Measurements from ENCODE around the gene PTPRS.

The PTPRS gene

DNA sequence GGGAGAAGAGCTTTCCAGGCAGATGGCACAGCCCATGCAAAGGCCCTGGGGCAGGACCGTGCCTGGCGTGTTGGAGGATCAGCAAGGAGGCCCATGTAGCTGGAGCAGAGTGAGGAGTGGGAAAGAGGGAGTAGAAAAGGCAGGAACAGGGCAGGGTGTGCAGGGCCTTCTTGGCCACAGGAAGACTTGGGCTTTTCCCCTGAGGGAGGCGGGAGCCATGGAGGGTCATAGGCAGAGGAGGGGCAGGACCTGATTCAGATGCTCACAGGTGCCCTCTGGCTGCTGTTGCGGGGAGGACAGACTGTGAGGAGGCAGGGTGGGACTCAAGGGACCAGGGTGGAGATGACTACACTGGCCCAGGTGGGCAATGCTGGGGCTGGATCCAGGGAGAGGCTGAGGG lies 13.8 kb upstream of the PTPRS start:
- no peak for DNase-seq

- no peak for DNase-seq
These were observed 11.7 kb upstream of the PTPRS start for GRCh38 chr19:5352229-5352763.

DNA sequence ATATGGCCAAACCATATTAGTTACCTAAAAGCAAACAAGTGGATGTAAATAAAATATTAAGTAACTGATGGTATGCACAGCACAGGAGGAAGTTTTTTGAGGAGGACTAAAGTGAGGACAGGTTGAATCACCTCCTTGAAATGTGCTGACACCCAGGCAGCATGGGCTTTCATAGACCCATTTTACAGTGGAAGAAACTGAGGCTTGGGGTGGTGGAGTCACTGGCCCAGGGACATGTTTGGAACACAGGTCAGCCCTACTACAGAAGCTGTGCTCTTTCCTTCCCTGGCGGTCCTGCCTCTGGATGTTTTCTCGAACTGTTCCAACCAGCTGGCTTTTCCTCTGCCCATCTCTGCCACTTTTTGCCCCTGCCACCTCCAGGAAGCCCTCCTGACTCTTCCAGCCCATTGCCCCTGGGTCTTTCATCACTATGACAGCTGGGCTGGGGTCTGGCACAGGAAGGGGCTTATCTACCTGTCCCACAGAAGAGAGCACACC lies 11.2 kb upstream of the PTPRS start:
- DNase-seq: no peak

- no peak for DNase-seq
These were observed 8.4 kb upstream of the PTPRS start for GRCh38 chr19:5349041-5349440.

DNA sequence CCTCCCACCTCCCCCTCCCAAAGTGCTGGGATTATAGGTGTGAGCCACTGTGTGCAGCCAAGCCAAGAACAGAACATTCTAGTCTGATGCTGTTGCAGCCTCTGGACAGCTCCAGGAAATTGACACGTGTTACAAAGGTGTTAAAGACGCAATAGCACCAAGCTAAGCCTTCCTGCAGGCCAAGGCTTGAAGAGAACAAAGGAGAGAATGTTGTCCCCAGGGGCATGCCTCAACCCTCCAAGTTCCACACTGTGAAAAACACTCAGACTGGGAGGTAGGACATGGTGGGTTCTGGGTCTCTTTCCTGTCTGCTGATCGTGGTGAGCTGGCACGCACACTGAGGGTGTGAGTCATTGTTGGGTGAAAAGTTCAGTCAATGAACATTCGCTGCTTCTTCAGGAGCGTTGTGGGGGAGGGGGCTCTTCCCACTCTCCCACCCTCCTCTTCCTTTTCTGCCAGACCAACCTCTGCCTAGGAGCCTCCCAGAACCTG lies 5.3 kb upstream of the PTPRS start:
- DNase-seq: no peak

GRCh38 chr19:5343848-5344247 lies 3.2 kb upstream of the PTPRS start:
- DNase-seq: no peak

DNA sequence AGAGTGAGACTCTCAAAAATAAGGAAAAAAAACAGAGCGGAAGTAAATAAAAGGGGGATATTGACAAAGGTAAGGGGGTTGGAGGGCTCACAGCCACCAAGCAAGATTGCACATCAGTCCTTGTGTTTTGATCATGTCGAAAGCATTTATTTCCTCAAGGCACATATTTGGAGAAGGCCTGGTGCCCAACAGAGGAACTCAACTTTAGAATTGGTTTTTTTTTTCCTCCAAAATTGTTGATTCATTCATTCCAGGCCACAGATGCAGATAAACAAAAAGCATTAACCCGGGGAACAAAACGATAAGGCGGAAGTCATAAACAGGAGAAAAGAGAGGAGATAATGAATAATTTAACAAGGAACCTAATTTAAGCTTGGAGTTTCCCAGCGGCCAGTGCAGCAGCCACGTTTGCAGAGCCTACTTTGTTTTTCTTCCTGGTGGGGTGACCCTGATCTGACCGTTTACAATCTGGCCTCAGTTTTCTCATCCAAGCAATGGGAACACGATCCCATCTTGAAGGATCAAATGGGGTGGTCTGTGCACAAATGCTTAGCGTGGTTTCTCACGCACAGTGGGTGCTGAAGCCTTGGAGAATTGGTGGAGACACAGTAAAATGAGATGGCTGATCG lies 2.1 kb upstream of the PTPRS start:
- DNase-seq: no peak

GRCh38 chr19:5341981-5342380 lies 1.4 kb upstream of the PTPRS start:
- no peak for DNase-seq

GRCh38 chr19:5341448-5341820 lies 822 bp upstream of the PTPRS start:
- DNase-seq: no peak

- DNase-seq: peak; percentile 46
These were observed 519 bp downstream of the PTPRS start for GRCh38 chr19:5339950-5340636.

DNA sequence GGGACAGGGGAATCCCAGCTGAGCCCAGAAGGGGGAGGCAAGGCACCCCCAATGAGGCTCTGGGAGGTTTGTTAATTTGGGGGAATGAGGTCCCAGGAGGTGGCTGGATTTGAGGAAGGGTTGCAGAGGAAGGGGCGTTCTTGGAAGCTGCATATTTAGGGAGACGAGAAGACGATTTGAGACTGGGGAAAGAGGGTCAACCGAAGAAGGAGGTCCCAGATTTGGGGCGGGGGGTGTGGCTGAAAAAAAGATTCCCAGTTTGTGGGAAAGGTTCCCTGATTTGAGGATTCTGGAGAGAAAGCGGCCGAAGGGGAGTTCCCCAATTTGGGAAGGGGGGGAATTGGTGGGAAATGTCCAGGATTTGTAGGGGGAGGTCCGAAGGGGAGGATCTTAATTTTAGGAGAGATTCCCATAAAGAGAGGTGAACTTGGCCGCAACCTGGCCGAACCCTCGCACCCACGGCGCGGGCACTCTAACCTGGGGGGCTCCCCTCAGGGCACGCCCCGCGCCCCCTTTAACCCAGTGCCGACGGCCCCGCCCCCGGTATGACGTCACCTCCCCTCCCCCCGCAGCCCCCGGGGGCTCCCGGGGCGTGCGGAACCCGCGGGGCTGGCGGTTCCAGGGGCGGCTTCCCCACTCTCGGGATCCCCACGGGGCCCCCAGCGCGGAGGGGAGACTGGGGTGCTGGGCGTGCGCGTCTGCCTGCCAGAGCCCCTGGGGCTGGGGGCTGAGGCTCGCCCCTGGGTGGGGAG lies 1.2 kb downstream of the PTPRS start:
- DNase-seq: no peak

GRCh38 chr19:5338656-5339197 lies 1.9 kb downstream of the PTPRS start:
- DNase-seq: peak; percentile 68

- DNase-seq: peak; percentile 14
These were observed 2.6 kb downstream of the PTPRS start for GRCh38 chr19:5337708-5338655.

DNA sequence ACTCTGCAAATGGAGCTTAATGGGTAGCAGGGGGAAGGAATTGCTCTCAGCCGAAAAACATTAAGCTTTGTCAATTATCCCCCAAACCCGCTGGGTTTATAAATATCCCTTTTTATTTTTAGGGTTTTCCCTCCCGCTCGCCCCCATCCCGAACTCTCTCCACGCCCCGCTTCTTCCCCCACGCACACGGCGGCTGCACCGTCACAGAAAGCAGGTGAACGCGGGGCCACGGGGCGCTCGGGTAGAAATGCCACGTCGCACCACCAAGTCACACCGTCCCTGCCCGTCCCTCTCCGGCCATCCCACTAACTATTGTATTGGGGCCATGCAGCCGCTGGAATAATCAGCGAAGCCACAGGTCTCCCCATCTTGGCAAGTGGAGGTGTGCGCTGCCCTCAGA lies 3.5 kb downstream of the PTPRS start:
- no peak for DNase-seq

GRCh38 chr19:5336195-5336965 lies 4.2 kb downstream of the PTPRS start:
- DNase-seq: no peak

DNA sequence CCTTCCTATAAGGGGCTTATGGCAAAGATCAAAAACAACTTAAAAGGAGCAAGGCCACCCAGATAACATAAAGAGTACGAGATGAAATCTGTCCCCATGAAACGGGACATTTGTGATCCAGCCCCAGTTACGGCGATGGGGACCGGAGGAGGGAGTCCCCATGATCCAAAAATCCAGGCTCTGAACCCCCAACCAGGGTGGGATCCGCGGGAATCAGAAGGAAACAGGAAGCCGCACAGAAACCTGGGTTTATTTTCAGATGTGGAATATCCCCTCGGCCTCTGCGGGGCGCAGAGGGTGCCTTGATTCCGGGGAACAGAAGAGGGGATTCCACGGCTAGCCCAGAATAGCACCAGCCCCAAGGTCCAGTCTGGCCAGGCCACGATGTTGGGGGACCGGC lies 5.0 kb downstream of the PTPRS start:
- no peak for DNase-seq

- no peak for DNase-seq
These were observed 5.7 kb downstream of the PTPRS start for GRCh38 chr19:5334824-5335500.

DNA sequence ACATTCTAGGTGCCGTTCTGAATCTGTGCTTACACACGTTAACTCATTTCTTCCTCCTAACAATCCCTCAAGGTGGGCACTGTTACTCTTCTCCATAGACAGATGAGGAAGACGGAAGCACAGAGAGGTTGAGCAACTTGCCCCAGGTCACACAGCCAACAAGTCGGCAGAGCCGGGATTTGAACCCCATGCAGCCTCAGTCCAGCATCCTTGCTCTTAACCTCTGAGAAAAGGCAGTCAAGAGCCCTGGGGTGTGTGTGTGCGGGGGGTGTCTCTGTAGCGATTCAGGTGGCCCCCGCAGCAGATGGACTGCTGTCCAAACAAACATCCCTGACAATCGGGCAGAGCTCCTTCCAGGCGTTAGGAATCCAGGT lies 6.3 kb downstream of the PTPRS start:
- DNase-seq: no peak

- DNase-seq: no peak
These were observed 6.8 kb downstream of the PTPRS start for GRCh38 chr19:5333581-5334365.

DNA sequence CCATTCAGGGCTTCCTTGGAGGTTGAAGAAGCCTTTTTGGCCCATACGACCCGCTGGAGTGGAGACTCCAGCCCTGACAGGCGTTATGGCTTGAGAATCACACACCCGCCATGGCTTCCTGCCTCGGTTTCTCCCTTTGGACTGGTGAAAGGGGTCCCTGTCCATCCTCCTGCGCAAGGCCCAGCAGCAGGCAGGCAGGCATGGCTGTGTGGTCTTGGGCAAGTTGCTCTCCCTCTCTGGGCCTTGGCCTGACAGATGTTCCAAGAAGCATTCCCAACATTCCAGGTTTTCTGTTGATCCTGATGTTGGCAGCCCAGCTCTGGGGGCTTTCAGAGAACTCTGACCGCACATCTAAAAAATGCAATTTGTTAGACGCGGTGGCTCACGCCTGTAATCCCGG lies 8.1 kb downstream of the PTPRS start:
- DNase-seq: no peak
